Gastroesophageal sphincter (tissue), 4 donors: ENCODE measurements around the gene TMEM178B. TPM values are rescaled to one million over a fixed set of nuclear protein-coding genes. Genes with fewer than 3 reads are reported as not detected.

Experiments used
- ATAC-seq: fragments of 150-250 bp; one replicate; pipeline ENCODE4 v1.9.1; 2016; ENCODE audit warnings: mild to moderate bottlenecking, moderate library complexity
- H3K27ac ChIP-seq, 4 donors: fragments of 200-600 bp; sonication (generic) in 3 of 4; 1 replicate in 3 of 4; 2 replicates in 1 of 4; pipeline ENCODE4 v1.5.1; 2016 to 2019
- H3K27me3 ChIP-seq: fragments of 200-600 bp; sonication (generic); one replicate; pipeline ENCODE4 v1.5.1; 2019
- H3K36me3 ChIP-seq, 2 donors: fragments of 200-600 bp; sonication (generic); one replicate each; pipeline ENCODE4 v1.5.1; 2019; ENCODE audit warnings: control low read depth in 1 of 2
- H3K4me1 ChIP-seq, 3 donors: fragments of 200-600 bp; sonication (generic); 1 replicate in 2 of 3; 2 replicates in 1 of 3; pipeline ENCODE4 v1.5.1; 2016 to 2019; ENCODE audit warnings: control low read depth in 2 of 3
- H3K4me3 ChIP-seq, 2 donors: fragments of 200-600 bp; sonication (generic); one replicate each; pipeline ENCODE4 v1.5.1; 2019; ENCODE audit warnings: mild to moderate bottlenecking in 1 of 2, moderate library complexity in 1 of 2
- H3K9me3 ChIP-seq, 3 donors: fragments of 200-600 bp; sonication (generic); one replicate each; pipeline ENCODE4 v1.5.1; 2017 to 2019; ENCODE audit warnings: control low read depth in 2 of 3
- CTCF ChIP-seq, 4 experiments: fragments of 200-600 bp in 2 of 4; fragments of 450-650 bp in 2 of 4; sonication (generic) in 1 of 4; IDR thresholded peaks; one replicate each; pipeline ENCODE4 v1.5.1; 2017 to 2019; ENCODE audit warnings: antibody characterized with exemption in 4 of 4, mild to moderate bottlenecking in 2 of 4, moderate library complexity in 2 of 4
- EP300 ChIP-seq: sonication (generic); formaldehyde crosslinking; IDR thresholded peaks from one replicate; pipeline ENCODE4 v1.6.1; 2017; ENCODE audit warnings: antibody characterized with exemption, mild to moderate bottlenecking
- POLR2A ChIP-seq, 2 donors: fragments of 450-650 bp; IDR thresholded peaks; one replicate each; pipeline ENCODE4 v1.6.1; 2017; ENCODE audit warnings: antibody characterized with exemption in 2 of 2, mild to moderate bottlenecking in 2 of 2, moderate library complexity in 1 of 2
- POLR2AphosphoS5 ChIP-seq: sonication (generic); formaldehyde crosslinking; IDR thresholded peaks from one replicate; pipeline ENCODE4 v1.6.1; 2017; ENCODE audit warnings: antibody characterized with exemption
- WGBS, 2 donors: methylation state at CpG; one replicate each; pipeline ENCODE4 v1.1.5; 2018; ENCODE audit warnings: low coverage in 1 of 2; 5-methylcytosine and 5-hydroxymethylcytosine counted together
- total RNA-seq, 4 donors: library from RNA; depleted of rRNA; stranded (reverse); fragments of >200 nt; gene quantifications; one replicate each; pipeline ENCODE4 v1.1.0, GENCODE V29; 2016

The TMEM178B gene
- total RNA-seq, 4 donors from 2014 or later, result 0.62 to 1.4 (median 1.0) TPM

DNA sequence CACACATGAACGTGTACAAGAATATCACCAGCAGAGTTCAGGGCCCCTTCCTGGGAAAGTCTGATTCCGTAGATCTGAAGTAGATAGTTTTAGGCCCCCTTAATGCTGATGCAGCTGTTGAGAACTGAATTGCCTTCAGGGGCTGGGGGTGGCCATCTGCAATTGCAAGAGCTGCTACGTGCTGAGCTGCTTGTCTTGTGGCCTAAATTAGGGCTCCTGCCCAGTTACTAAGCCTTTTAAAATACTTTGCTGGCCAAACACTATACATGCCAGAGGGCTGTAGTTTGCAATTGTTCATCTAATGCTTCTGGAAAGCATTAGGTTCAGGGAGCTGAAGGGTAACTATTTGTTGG lies 71.7 kb downstream of the TMEM178B start:
- ATAC-seq, result no peak
- Histone ChIP-seq H3K36me3 (no peaks in the 10 kb centered on the region), H3K9me3 (peaks cover 0 to 27% (median 0%) of the 10 kb centered on the region in 3 donors), H3K4me1 (no peaks in the 10 kb centered on the region), H3K27ac (no peak overlapping the region), H3K27me3 (no peaks in the 10 kb centered on the region), H3K4me3 (no peak overlapping the region)
- no peak for TF ChIP-seq CTCF (IDR thresholded peaks at IDR 0.05)
- no peak for TF ChIP-seq EP300
- no peak for TF ChIP-seq POLR2AphosphoS5
- no peak for TF ChIP-seq POLR2A (IDR thresholded peaks at IDR 0.05)
- WGBS, 2 donors, result no CpG with 5 or more reads among the region's 3 CpGs

GRCh38 chr7:141147482-141147881 lies 73.6 kb downstream of the TMEM178B start:
- 78 to 88% methylated on average over 4 of the region's 4 CpGs for WGBS, 2 donors
- Histone ChIP-seq H3K9me3 (peaks cover 0 to 19% (median 0%) of the 10 kb centered on the region in 3 donors), H3K27ac (no peak overlapping the region), H3K27me3 (no peaks in the 10 kb centered on the region), H3K4me3 (no peak overlapping the region), H3K4me1 (no peaks in the 10 kb centered on the region), H3K36me3 (no peaks in the 10 kb centered on the region)
- ATAC-seq, result no peak
- TF ChIP-seq POLR2AphosphoS5 (no peak), EP300 (no peak), CTCF (IDR thresholded peaks at IDR 0.05) (no peak), POLR2A (IDR thresholded peaks at IDR 0.05) (no peak)

- peaks cover 0 to 10% (median 0%) of the 10 kb centered on the region in 3 donors for H3K9me3 ChIP-seq
Observed at GRCh38 chr7:141150465-141150864, 76.6 kb downstream of the TMEM178B start.

GRCh38 chr7:141151746-141152145 lies 77.9 kb downstream of the TMEM178B start:
- no peak for TF ChIP-seq POLR2AphosphoS5
- TF ChIP-seq EP300, result no peak
- TF ChIP-seq CTCF (IDR thresholded peaks at IDR 0.05), result no peak
- TF ChIP-seq POLR2A (IDR thresholded peaks at IDR 0.05), result no peak
- no peaks in the 10 kb centered on the region for H3K27me3 ChIP-seq
- no peaks in the 10 kb centered on the region for H3K4me1 ChIP-seq
- peaks cover 0 to 10% (median 0%) of the 10 kb centered on the region in 3 donors for H3K9me3 ChIP-seq
- WGBS, 2 donors, result no CpG with 5 or more reads among the region's 4 CpGs
- H3K4me3 ChIP-seq, result no peak overlapping the region
- no peaks in the 10 kb centered on the region for H3K36me3 ChIP-seq
- no peak overlapping the region for H3K27ac ChIP-seq
- no peak for ATAC-seq

More at GRCh38 chr7:141150465-141150864, 76.6 kb downstream of the TMEM178B start:
- TF ChIP-seq POLR2A (IDR thresholded peaks at IDR 0.05) (no peak), CTCF (IDR thresholded peaks at IDR 0.05) (no peak), EP300 (no peak), POLR2AphosphoS5 (no peak)
- no peaks in the 10 kb centered on the region for H3K27me3 ChIP-seq
- no peaks in the 10 kb centered on the region for H3K4me1 ChIP-seq
- H3K36me3 ChIP-seq, result no peaks in the 10 kb centered on the region
- WGBS, 2 donors, result 38 to 73% methylated on average over 1 to 2 of the region's 2 CpGs
- H3K4me3 ChIP-seq, result no peak overlapping the region
- no peak overlapping the region for H3K27ac ChIP-seq
- no peak for ATAC-seq

- Histone ChIP-seq H3K4me1 (no peaks in the 10 kb centered on the region), H3K27me3 (no peaks in the 10 kb centered on the region), H3K36me3 (no peaks in the 10 kb centered on the region), H3K9me3 (no peaks in the 10 kb centered on the region), H3K4me3 (no peak overlapping the region), H3K27ac (no peak overlapping the region)
- no peak for ATAC-seq
- no peak for TF ChIP-seq POLR2A (IDR thresholded peaks at IDR 0.05)
- no peak for TF ChIP-seq POLR2AphosphoS5
- TF ChIP-seq CTCF (IDR thresholded peaks at IDR 0.05), result no peak
- TF ChIP-seq EP300, result no peak
- 33 to 37% methylated on average over 3 of the region's 3 CpGs for WGBS, 2 donors
Observed at GRCh38 chr7:141153231-141153630, 79.4 kb downstream of the TMEM178B start.
